ENCODE results near the gene DDX41.

The DDX41 gene

GRCh38 chr5:177474846-177475562 is 41.8 kb downstream of the DDX41 start:
- Histone ChIP-seq H3K4me3 (ENCODE audit: low read depth, low read length) (no peak overlapping the region), H3K4me1 (peaks cover 32% of the 10 kb centered on the region)

GRCh38 chr5:177474002-177474476 is 42.7 kb downstream of the DDX41 start:
- Histone ChIP-seq H3K4me3 (ENCODE audit: low read depth, low read length) (no peak overlapping the region), H3K4me1 (peaks cover 23% of the 10 kb centered on the region), H3K9me3 (no peaks in the 10 kb centered on the region), H3K27me3 (no peaks in the 10 kb centered on the region), H3K36me3 (peaks cover 36% of the 10 kb centered on the region)
- no peak for DNase-seq
- TF ChIP-seq CTCF (IDR thresholded peaks at IDR 0.05; ENCODE audit: low read depth, low read length), result no peak

More at GRCh38 chr5:177474846-177475562, 41.8 kb downstream of the DDX41 start:
- Histone ChIP-seq H3K9me3 (no peaks in the 10 kb centered on the region), H3K36me3 (peaks cover 26% of the 10 kb centered on the region), H3K27me3 (no peaks in the 10 kb centered on the region)
- TF ChIP-seq CTCF (IDR thresholded peaks at IDR 0.05; ENCODE audit: low read depth, low read length), result no peak
- DNase-seq, result no peak

GRCh38 chr5:177473443-177474001 is 43.2 kb downstream of the DDX41 start, which contains the start of gene DBN1:
Gene DBN1, minus strand, starts transcription at chr5:177473634. Its CDS starts 113 bp downstream, at chr5:177473521.
- DNase-seq, result peak; percentile 70
- no peak for TF ChIP-seq CTCF (IDR thresholded peaks at IDR 0.05; ENCODE audit: low read depth, low read length)
- H3K4me3 ChIP-seq (ENCODE audit: low read depth, low read length), result peak within 1 kb of the TSS; percentile 85
- H3K9me3 ChIP-seq, result no peaks in the 10 kb centered on the region
- H3K27me3 ChIP-seq, result no peaks in the 10 kb centered on the region
- peaks cover 18% of the 10 kb centered on the region for H3K4me1 ChIP-seq
- peaks cover 41% of the 10 kb centered on the region for H3K36me3 ChIP-seq

GRCh38 chr5:177472460-177473442 is 44.0 kb downstream of the DDX41 start:
- Histone ChIP-seq H3K4me3 (ENCODE audit: low read depth, low read length) (peak overlapping the region; percentile 85), H3K27me3 (no peaks in the 10 kb centered on the region), H3K9me3 (no peaks in the 10 kb centered on the region), H3K4me1 (peaks cover 16% of the 10 kb centered on the region), H3K36me3 (peaks cover 47% of the 10 kb centered on the region)
- DNase-seq, result peak; percentile 65
- TF ChIP-seq CTCF (IDR thresholded peaks at IDR 0.05; ENCODE audit: low read depth, low read length), result no peak

GRCh38 chr5:177471610-177472356 is 45.0 kb downstream of the DDX41 start:
- H3K4me1 ChIP-seq, result peaks cover 13% of the 10 kb centered on the region
- TF ChIP-seq CTCF (IDR thresholded peaks at IDR 0.05; ENCODE audit: low read depth, low read length), result no peak
- H3K4me3 ChIP-seq (ENCODE audit: low read depth, low read length), result peak overlapping the region; percentile 85
- no peak for DNase-seq
- H3K9me3 ChIP-seq, result no peaks in the 10 kb centered on the region
- peaks cover 56% of the 10 kb centered on the region for H3K36me3 ChIP-seq
- no peaks in the 10 kb centered on the region for H3K27me3 ChIP-seq
